GM18526 (cell line): Measurements from ENCODE around the gene MAP1B.

Source experiments
- POLR2A ChIP-seq: IDR thresholded peaks from 3 replicates; pipeline ENCODE4 v1.6.1; 2011; ENCODE audit not compliant: insufficient read length; ENCODE audit errors: extremely low read depth

MAP1B gene

GRCh38 chr5:72107131-72107900, at the start of gene MAP1B:
TSS of gene MAP1B (plus strand) at chr5:72107475. CDS start at chr5:72107532, 57 bp downstream.
- no peak for TF ChIP-seq POLR2A

GRCh38 chr5:72057816-72058215, 49.5 kb upstream of the MAP1B start:
- no peak for TF ChIP-seq POLR2A

GRCh38 chr5:72063219-72063819, 44.0 kb upstream of the MAP1B start:
- TF ChIP-seq POLR2A: no peak

GRCh38 chr5:72064801-72065570, 42.3 kb upstream of the MAP1B start:
- TF ChIP-seq POLR2A: no peak

GRCh38 chr5:72065751-72066255, 41.5 kb upstream of the MAP1B start:
- TF ChIP-seq POLR2A: no peak

- no peak for TF ChIP-seq POLR2A
These were observed 40.6 kb upstream of the MAP1B start for GRCh38 chr5:72066705-72067107.

- TF ChIP-seq POLR2A: no peak
These were observed 39.4 kb upstream of the MAP1B start for GRCh38 chr5:72067682-72068470.

GRCh38 chr5:72070529-72070928, 36.7 kb upstream of the MAP1B start:
- no peak for TF ChIP-seq POLR2A

- TF ChIP-seq POLR2A: no peak
These were observed 35.4 kb upstream of the MAP1B start for GRCh38 chr5:72071906-72072305.

- no peak for TF ChIP-seq POLR2A
These were observed 33.0 kb upstream of the MAP1B start for GRCh38 chr5:72074251-72074650.

GRCh38 chr5:72075461-72075860, 31.8 kb upstream of the MAP1B start:
- no peak for TF ChIP-seq POLR2A

- TF ChIP-seq POLR2A: no peak
These were observed 30.5 kb upstream of the MAP1B start for GRCh38 chr5:72076621-72077300.

GRCh38 chr5:72077390-72077789, 29.9 kb upstream of the MAP1B start:
- TF ChIP-seq POLR2A: no peak

- no peak for TF ChIP-seq POLR2A
These were observed 28.0 kb upstream of the MAP1B start for GRCh38 chr5:72079288-72079687.
